ENCODE measurements around the gene ARHGAP6. TPM values are rescaled to one million over a fixed set of nuclear protein-coding genes. Genes with fewer than 3 reads are reported as not detected.
"Not testable (repeated sequence)": the region's sequence is repeated elsewhere in the genome, so short reads cannot be mapped to it uniquely, and the experiment has no call there.

Gene ARHGAP6
- total RNA-seq, 1 experiment from 2014 or later, result 0.10 TPM

DNA sequence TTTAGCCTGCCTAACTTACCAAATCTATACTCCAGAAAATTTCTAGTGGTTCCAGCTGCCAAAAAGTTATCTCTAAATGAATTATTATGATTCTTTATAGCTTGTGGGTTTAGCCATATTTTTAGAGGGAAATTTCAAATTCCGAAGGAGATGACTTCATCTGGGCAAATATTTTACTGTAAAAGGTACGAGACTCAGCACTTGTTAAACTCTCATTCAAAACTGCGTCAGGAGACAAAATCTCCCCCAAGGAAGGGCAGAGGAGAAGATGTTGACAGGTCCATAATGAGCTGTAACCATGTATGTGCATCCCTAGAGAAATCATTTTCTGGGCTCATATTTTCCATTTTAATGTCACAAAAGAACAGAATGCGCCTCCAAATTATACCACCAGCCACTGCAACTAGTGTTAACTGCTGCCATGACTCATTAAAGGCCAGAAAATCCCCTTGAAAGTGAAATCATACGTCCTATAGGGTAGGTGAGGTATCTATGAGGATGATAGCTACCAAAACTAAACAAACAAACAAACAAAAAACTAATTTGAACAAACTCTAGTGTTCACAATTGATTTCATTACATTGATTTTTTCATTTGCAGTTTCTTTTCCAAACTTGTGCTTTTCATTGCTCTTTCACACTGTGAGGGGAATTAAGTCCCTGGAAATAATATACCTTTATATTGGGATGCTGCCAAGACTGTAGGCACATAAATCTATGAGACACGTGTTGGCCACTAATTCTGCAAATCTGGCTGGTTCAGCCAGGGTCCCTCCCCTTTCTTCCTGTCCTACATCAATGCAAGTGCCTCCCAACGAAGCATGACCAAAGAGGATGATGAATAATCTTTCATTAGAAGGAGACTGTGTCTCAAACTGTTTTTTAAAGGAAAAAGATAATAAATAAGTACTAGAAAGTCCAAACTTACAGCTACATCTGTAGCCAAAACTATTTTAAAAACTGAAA, 85.8 kb downstream of the ARHGAP6 start (continued):
- TF ChIP-seq SRF (IDR thresholded peaks at IDR 0.05; ENCODE audit: low read depth) (no peak), POLR2AphosphoS5 (IDR thresholded peaks at IDR 0.05; ENCODE audit: low read depth, low read length) (no peak), FOSL1 (IDR thresholded peaks at IDR 0.05; ENCODE audit: low read depth) (no peak), ZFX (IDR thresholded peaks at IDR 0.05) (no peak), ELF1 (IDR thresholded peaks at IDR 0.05; ENCODE audit: borderline replicate concordance, low read depth) (no peak), SP1 (IDR thresholded peaks at IDR 0.05; ENCODE audit: low read depth) (no peak), EZH2 (IDR thresholded peaks at IDR 0.05) (no peak), EGR1 (IDR thresholded peaks at IDR 0.05; ENCODE audit: low read depth) (no peak)
- TF ChIP-seq, protein P1, sequence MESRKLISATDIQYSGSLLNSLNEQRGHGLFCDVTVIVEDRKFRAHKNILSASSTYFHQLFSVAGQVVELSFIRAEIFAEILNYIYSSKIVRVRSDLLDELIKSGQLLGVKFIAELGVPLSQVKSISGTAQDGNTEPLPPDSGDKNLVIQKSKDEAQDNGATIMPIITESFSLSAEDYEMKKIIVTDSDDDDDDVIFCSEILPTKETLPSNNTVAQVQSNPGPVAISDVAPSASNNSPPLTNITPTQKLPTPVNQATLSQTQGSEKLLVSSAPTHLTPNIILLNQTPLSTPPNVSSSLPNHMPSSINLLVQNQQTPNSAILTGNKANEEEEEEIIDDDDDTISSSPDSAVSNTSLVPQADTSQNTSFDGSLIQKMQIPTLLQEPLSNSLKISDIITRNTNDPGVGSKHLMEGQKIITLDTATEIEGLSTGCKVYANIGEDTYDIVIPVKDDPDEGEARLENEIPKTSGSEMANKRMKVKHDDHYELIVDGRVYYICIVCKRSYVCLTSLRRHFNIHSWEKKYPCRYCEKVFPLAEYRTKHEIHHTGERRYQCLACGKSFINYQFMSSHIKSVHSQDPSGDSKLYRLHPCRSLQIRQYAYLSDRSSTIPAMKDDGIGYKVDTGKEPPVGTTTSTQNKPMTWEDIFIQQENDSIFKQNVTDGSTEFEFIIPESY (IDR thresholded peaks at IDR 0.05; ENCODE audit: extremely low read depth, insufficient replicate concordance, low read length), result no peak
- TF ChIP-seq, protein P2, sequence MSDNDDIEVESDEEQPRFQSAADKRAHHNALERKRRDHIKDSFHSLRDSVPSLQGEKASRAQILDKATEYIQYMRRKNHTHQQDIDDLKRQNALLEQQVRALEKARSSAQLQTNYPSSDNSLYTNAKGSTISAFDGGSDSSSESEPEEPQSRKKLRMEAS (IDR thresholded peaks at IDR 0.05), result no peak
- TF ChIP-seq, protein P3, sequence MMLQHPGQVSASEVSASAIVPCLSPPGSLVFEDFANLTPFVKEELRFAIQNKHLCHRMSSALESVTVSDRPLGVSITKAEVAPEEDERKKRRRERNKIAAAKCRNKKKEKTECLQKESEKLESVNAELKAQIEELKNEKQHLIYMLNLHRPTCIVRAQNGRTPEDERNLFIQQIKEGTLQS (IDR thresholded peaks at IDR 0.05), result no peak

DNA sequence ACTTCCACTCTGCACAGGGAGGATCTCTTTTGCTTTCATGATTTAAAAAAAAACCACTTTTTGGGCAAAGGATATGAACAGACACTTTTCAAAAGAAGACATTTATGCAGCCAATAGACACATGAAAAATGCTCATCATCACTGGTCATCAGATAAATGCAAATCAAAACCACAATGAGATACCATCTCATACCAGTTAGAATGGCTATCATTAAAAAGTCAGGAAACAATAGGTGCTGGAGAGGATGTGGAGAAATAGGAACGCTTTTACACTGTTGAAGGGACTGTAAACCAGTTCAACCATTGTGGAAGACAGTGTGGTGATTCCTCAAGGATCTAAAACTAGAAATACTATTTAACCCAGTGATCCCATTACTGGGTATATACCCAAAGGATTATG, 87.4 kb downstream of the ARHGAP6 start:
- CTCF ChIA-PET; H3K9ac ChIP-seq (ENCODE audit: low read length); H3K27ac ChIP-seq (ENCODE audit: low read depth, low read length); ATAC-seq; H3K4me1 ChIP-seq (ENCODE audit: control insufficient read depth in 1 of 2, insufficient read depth in 2 of 2, low read length in 2 of 2); H3K4me2 ChIP-seq (ENCODE audit: low read length); H2AFZ ChIP-seq (ENCODE audit: low read depth, low read length, poor library complexity, severe bottlenecking); H3K36me3 ChIP-seq (ENCODE audit: control insufficient read depth in 1 of 2, insufficient read depth in 2 of 2, low read length in 2 of 2); POLR2A ChIA-PET; H3K27me3 ChIP-seq (ENCODE audit: insufficient read depth, low read length); DNase-seq (ENCODE audit: low read depth, low spot score); BruUV-seq (replicated peaks); H3K9me3 ChIP-seq (ENCODE audit: control insufficient read depth in 1 of 2, insufficient read depth in 1 of 2, low read depth in 1 of 2, low read length in 2 of 2); H3K4me3 ChIP-seq (replicated peaks in 1 of 2; ENCODE audit: low read depth in 1 of 2, low read length in 2 of 2); H4K20me1 ChIP-seq (ENCODE audit: insufficient read depth); intact Hi-C loops (cut with micrococcal nuclease); H3K79me2 ChIP-seq (ENCODE audit: insufficient read depth, low read length); H3K9me2 ChIP-seq (ENCODE audit: insufficient read depth); RAD21 ChIA-PET (ENCODE audit: low non-redundant PET in 1 of 2, low total read pairs in 2 of 2, uncharacterized antibody in 2 of 2, unreplicated experiment in 2 of 2): not testable (repeated sequence)

All from HCT116 (cell line).